ENCODE results near the gene DKK3.

Gene DKK3

DNA sequence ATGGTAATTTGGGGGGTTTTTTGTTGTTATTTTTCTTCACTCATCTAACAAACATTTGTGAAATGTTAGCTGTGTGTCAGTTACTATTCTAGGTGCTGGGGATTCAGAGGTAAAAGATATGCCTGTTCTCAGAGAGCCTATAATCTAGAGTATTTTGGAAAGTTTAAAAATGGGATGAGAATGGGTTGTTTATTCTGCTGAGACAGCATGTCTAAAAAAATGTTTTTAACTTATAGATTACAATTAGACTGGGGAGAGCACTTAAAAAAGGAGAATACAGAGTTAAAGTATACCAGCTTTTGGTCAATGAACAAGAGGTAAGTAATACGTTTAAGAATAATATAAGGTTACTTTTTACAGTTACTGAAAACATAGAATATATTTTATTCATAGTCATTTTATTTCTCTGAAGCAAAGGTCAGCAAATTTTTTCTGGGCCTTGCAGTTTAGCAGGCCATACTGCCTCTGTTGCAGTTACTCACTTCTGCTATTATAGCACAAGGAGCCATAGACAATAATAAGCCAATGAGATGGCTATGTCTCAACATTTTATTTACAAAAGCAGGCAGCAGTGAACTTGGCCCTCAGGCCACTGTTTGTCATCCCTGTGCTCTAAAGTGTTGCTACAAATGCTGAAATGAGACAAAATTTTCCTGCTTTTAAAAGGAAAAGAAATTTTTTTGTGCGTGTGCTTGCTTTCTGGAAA lies 60.0 kb downstream of the DKK3 start:
- DNase-seq (ENCODE audit: low read depth), result no peak
- H3K4me3 ChIP-seq (ENCODE audit: low read depth, low read length), result no peak overlapping the region
- in situ Hi-C loops (cut with HindIII; ENCODE audit: low sequenced_read_pairs), result no loop called here
- TF ChIP-seq, protein P1, sequence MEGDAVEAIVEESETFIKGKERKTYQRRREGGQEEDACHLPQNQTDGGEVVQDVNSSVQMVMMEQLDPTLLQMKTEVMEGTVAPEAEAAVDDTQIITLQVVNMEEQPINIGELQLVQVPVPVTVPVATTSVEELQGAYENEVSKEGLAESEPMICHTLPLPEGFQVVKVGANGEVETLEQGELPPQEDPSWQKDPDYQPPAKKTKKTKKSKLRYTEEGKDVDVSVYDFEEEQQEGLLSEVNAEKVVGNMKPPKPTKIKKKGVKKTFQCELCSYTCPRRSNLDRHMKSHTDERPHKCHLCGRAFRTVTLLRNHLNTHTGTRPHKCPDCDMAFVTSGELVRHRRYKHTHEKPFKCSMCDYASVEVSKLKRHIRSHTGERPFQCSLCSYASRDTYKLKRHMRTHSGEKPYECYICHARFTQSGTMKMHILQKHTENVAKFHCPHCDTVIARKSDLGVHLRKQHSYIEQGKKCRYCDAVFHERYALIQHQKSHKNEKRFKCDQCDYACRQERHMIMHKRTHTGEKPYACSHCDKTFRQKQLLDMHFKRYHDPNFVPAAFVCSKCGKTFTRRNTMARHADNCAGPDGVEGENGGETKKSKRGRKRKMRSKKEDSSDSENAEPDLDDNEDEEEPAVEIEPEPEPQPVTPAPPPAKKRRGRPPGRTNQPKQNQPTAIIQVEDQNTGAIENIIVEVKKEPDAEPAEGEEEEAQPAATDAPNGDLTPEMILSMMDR (IDR thresholded peaks at IDR 0.05; ENCODE audit: low read depth, low read length, missing control alignments), result no peak

DNA sequence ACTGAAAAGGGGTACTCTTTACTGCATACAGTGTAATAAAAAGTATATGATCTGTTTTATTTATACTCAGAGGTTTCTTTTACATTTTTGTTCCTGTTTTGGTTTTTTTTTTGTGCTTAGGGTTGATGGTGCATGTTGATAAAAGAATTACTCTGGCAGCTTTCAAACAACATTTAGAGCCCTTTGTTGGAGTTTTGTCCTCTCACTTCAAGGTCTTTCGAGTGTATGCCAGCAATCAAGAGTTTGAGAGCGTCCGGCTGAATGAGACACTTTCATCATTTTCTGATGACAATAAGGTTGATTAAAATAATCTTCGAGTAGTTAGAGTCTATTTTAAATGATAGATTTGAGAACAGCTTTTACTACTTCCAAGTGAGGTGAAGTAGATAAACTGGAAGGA lies 60.6 kb downstream of the DKK3 start:
- H3K4me3 ChIP-seq (ENCODE audit: low read depth, low read length), result no peak overlapping the region
- TF ChIP-seq, protein P1 (IDR thresholded peaks at IDR 0.05; ENCODE audit: low read depth, low read length, missing control alignments), result no peak
- in situ Hi-C loops (cut with HindIII; ENCODE audit: low sequenced_read_pairs), result no loop called here
- DNase-seq (ENCODE audit: low read depth), result no peak

DNA sequence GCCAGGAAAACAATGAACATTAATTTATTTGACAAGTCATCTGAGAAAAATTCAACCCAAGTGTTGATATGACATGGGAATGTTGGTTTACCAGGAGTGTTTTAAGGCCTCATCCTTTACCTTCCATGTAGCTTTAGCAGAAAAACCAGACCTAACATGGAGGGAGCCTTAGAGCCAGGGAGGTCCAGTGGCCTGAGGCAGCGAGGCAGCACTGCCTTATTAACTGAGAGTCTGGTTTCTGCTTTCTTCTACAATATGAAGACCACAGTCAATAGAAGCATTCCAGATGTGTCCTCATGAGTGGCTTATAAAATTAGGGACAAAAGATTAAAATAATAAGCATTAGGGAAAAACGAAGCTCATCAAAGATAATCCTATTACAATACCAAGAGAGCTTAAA lies 61.5 kb downstream of the DKK3 start:
- in situ Hi-C loops (cut with HindIII; ENCODE audit: low sequenced_read_pairs), result no loop called here
- DNase-seq (ENCODE audit: low read depth), result no peak
- no peak overlapping the region for H3K4me3 ChIP-seq (ENCODE audit: low read depth, low read length)
- TF ChIP-seq, protein P1 (IDR thresholded peaks at IDR 0.05; ENCODE audit: low read depth, low read length, missing control alignments), result no peak

DNA sequence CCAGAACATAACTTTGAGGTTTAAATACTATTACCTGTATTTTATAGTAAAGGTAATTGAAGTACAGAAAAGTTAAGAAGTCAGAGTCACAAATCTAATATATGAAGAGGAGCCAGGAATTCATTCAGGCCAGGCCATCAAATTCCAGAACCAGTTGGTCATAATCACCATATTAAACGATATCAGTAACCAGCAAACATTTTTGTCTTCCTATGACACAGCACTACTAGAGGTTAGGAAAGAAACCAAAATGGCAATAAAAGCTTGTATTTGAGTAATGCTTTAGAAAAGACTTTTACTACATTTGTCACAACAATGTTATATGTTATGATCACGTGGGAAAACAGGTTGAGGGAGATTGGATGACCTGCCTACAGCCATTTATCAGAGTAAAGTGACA lies 62.2 kb downstream of the DKK3 start:
- in situ Hi-C loops (cut with HindIII; ENCODE audit: low sequenced_read_pairs), result no loop called here
- no peak overlapping the region for H3K4me3 ChIP-seq (ENCODE audit: low read depth, low read length)
- TF ChIP-seq, protein P1 (IDR thresholded peaks at IDR 0.05; ENCODE audit: low read depth, low read length, missing control alignments), result no peak
- no peak for DNase-seq (ENCODE audit: low read depth)

DNA sequence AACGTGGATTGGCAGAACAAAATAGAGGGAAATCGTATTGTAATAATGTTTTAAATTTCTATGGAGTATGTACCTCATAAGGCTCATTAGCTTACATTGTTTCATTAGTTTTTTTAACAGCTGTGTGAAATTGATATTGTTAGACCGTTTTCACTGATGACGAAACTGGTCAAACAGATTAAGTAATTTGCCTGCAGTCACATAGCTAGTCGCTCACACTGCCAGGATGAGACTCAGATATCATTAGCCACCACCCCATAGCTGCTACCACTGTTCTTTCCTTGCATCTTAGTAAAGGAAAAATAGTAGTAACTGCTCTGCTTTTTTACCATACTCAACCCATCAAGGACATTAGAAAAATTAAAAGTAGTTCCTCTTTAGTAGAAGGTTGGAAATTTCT lies 64.0 kb downstream of the DKK3 start:
- no peak for DNase-seq (ENCODE audit: low read depth)
- H3K4me3 ChIP-seq (ENCODE audit: low read depth, low read length), result no peak overlapping the region
- TF ChIP-seq, protein P1 (IDR thresholded peaks at IDR 0.05; ENCODE audit: low read depth, low read length, missing control alignments), result no peak
- in situ Hi-C loops (cut with HindIII; ENCODE audit: low sequenced_read_pairs), result no loop called here

DNA sequence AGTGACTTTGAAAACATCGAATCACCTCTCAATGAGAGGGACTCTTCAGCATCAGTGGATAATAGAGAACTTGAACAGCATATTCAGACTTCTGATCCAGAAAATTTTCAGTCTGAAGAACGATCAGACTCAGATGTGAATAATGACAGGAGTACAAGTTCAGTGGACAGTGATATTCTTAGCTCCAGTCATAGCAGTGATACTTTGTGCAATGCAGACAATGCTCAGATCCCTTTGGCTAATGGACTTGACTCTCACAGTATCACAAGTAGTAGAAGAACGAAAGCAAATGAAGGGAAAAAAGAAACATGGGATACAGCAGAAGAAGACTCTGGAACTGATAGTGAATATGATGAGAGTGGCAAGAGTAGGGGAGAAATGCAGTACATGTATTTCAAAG lies 65.8 kb downstream of the DKK3 start:
- in situ Hi-C loops (cut with HindIII; ENCODE audit: low sequenced_read_pairs), result no loop called here
- no peak overlapping the region for H3K4me3 ChIP-seq (ENCODE audit: low read depth, low read length)
- TF ChIP-seq, protein P1 (IDR thresholded peaks at IDR 0.05; ENCODE audit: low read depth, low read length, missing control alignments), result no peak
- DNase-seq (ENCODE audit: low read depth), result no peak

All from astrocyte of the cerebellum (primary cell).